ENCODE measurements around the gene MAPRE2.

- TF ChIP-seq CTCF (IDR thresholded peaks at IDR 0.05) (no peak), ZFX (IDR thresholded peaks at IDR 0.05; ENCODE audit: borderline replicate concordance) (no peak)
These were observed 56.0 kb downstream of the MAPRE2 start for GRCh38 chr18:35097195-35097594.
